Measurements from ENCODE around the gene ZNF514.

Gene ZNF514

GRCh38 chr2:95159690-95160449, at the start of gene ZNF514:
TSS of gene ZNF514 (minus strand) at chr2:95159848. CDS start at chr2:95153253, 6,595 bp downstream.
- peak; percentile 73 for DNase-seq (ENCODE audit: low spot score)

GRCh38 chr2:95208106-95208505, 48.5 kb upstream of the ZNF514 start:
- DNase-seq (ENCODE audit: low spot score), result no peak

GRCh38 chr2:95207111-95207961, 47.7 kb upstream of the ZNF514 start, which contains the start of gene ZNF892:
TSS of gene ZNF892 (plus strand) at chr2:95207521. CDS start at chr2:95207816, 295 bp downstream.
- DNase-seq (ENCODE audit: low spot score), result peak; percentile 87

GRCh38 chr2:95206096-95206495, 46.4 kb upstream of the ZNF514 start:
- DNase-seq (ENCODE audit: low spot score), result no peak

- DNase-seq (ENCODE audit: low spot score), result no peak
These were observed 44.7 kb upstream of the ZNF514 start for GRCh38 chr2:95204396-95204795.

GRCh38 chr2:95203911-95204310, 44.3 kb upstream of the ZNF514 start:
- no peak for DNase-seq (ENCODE audit: low spot score)

- DNase-seq (ENCODE audit: low spot score), result peak; percentile 34
These were observed 33.3 kb upstream of the ZNF514 start for GRCh38 chr2:95192956-95193355.

- no peak for DNase-seq (ENCODE audit: low spot score)
These were observed 26.3 kb upstream of the ZNF514 start for GRCh38 chr2:95185973-95186372.

GRCh38 chr2:95185197-95185596, 25.5 kb upstream of the ZNF514 start:
- DNase-seq (ENCODE audit: low spot score), result no peak

GRCh38 chr2:95181774-95182173, 22.1 kb upstream of the ZNF514 start:
- DNase-seq (ENCODE audit: low spot score), result no peak

GRCh38 chr2:95179451-95179850, 19.8 kb upstream of the ZNF514 start:
- DNase-seq (ENCODE audit: low spot score), result no peak

GRCh38 chr2:95174031-95174542, 14.4 kb upstream of the ZNF514 start:
- no peak for DNase-seq (ENCODE audit: low spot score)

- DNase-seq (ENCODE audit: low spot score), result no peak
These were observed 12.3 kb upstream of the ZNF514 start for GRCh38 chr2:95171902-95172301.

GRCh38 chr2:95166065-95166763, 6.6 kb upstream of the ZNF514 start:
- no peak for DNase-seq (ENCODE audit: low spot score)

GRCh38 chr2:95165371-95166064, 5.9 kb upstream of the ZNF514 start, which contains the start of gene ZNF2:
TSS of gene ZNF2 (plus strand) at chr2:95165809. CDS start at chr2:95176227, 10,418 bp downstream.
- DNase-seq (ENCODE audit: low spot score), result peak; percentile 98

- DNase-seq (ENCODE audit: low spot score), result no peak
These were observed 5.4 kb upstream of the ZNF514 start for GRCh38 chr2:95165030-95165370.

- DNase-seq (ENCODE audit: low spot score), result peak; percentile 22
These were observed 593 bp downstream of the ZNF514 start for GRCh38 chr2:95158891-95159619.

- DNase-seq (ENCODE audit: low spot score), result no peak
These were observed 1.2 kb downstream of the ZNF514 start for GRCh38 chr2:95158441-95158840.

- no peak for DNase-seq (ENCODE audit: low spot score)
These were observed 10.2 kb downstream of the ZNF514 start for GRCh38 chr2:95149397-95149984.

- DNase-seq (ENCODE audit: low spot score), result no peak
These were observed 15.8 kb downstream of the ZNF514 start for GRCh38 chr2:95143838-95144237.
